ENCODE results near the gene DKK2.

The DKK2 gene

GRCh38 chr4:107066621-107067020 is 30.5 kb upstream of the DKK2 start:
- no peak for TF ChIP-seq CTCF (conservative IDR thresholded peaks at IDR 0.05; ENCODE audit: control insufficient read depth, insufficient read depth, low read depth, low read length)
- DNase-seq (ENCODE audit: low read depth), result no peak
- H3K4me3 ChIP-seq (ENCODE audit: control insufficient read depth, low read depth, low read length), result no peak overlapping the region

- TF ChIP-seq CTCF (conservative IDR thresholded peaks at IDR 0.05; ENCODE audit: control insufficient read depth, insufficient read depth, low read depth, low read length), result no peak
- DNase-seq (ENCODE audit: low read depth), result no peak
- H3K4me3 ChIP-seq (ENCODE audit: control insufficient read depth, low read depth, low read length), result no peak overlapping the region
These were observed 29.1 kb upstream of the DKK2 start for GRCh38 chr4:107065201-107065600.

GRCh38 chr4:107060388-107060787 is 24.3 kb upstream of the DKK2 start:
- TF ChIP-seq CTCF (conservative IDR thresholded peaks at IDR 0.05; ENCODE audit: control insufficient read depth, insufficient read depth, low read depth, low read length), result no peak
- peak; percentile 18 for DNase-seq (ENCODE audit: low read depth)
- H3K4me3 ChIP-seq (ENCODE audit: control insufficient read depth, low read depth, low read length), result no peak overlapping the region

GRCh38 chr4:107058828-107059227 is 22.7 kb upstream of the DKK2 start:
- H3K4me3 ChIP-seq (ENCODE audit: control insufficient read depth, low read depth, low read length), result no peak overlapping the region
- DNase-seq (ENCODE audit: low read depth), result peak; percentile 55
- TF ChIP-seq CTCF (conservative IDR thresholded peaks at IDR 0.05; ENCODE audit: control insufficient read depth, insufficient read depth, low read depth, low read length), result no peak

GRCh38 chr4:107050525-107051135 is 14.5 kb upstream of the DKK2 start:
- peak; percentile 23 for DNase-seq (ENCODE audit: low read depth)
- TF ChIP-seq CTCF (conservative IDR thresholded peaks at IDR 0.05; ENCODE audit: control insufficient read depth, insufficient read depth, low read depth, low read length), result peak; percentile 72
- no peak overlapping the region for H3K4me3 ChIP-seq (ENCODE audit: control insufficient read depth, low read depth, low read length)

- no peak for DNase-seq (ENCODE audit: low read depth)
- H3K4me3 ChIP-seq (ENCODE audit: control insufficient read depth, low read depth, low read length), result no peak overlapping the region
- no peak for TF ChIP-seq CTCF (conservative IDR thresholded peaks at IDR 0.05; ENCODE audit: control insufficient read depth, insufficient read depth, low read depth, low read length)
These were observed 10.1 kb upstream of the DKK2 start for GRCh38 chr4:107046261-107046660.

- H3K4me3 ChIP-seq (ENCODE audit: control insufficient read depth, low read depth, low read length), result no peak overlapping the region
- peak; percentile 44 for DNase-seq (ENCODE audit: low read depth)
- peak; percentile 41 for TF ChIP-seq CTCF (conservative IDR thresholded peaks at IDR 0.05; ENCODE audit: control insufficient read depth, insufficient read depth, low read depth, low read length)
These were observed 8.1 kb upstream of the DKK2 start for GRCh38 chr4:107044170-107044569.
